ENCODE data around the gene RPA3.

RPA3 gene

DNA sequence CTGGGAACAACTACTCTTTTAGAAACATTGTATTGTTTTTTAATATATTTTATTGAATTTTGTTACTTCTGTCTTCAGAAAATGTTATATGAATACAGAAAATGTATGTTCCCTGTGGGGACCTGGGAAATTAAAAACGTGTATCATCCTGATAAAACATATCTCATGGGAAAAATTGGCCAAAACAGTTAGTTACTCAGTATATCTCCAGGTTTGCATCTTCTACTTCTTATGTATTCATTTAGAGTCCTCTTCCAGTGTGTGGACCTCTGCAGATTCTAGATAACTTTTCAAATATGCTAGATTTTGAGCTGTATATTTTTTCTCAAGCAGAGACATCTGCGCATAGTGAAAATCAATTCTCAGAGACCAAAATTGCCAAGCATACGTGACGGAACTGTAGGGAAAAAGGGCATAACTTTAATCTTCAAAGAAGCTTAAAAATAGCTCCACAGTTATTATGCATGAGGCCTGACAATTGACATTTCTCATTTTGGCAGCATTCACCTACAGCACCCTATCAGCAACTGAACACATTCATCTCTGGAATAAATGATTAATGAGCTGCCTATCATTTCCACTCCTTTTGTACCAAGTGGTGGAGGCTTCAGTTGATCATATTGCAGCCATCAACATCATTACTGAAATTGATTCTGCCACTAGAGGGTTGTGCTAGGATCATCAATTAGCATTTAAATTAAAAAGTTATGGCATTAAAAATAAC is 104.2 kb downstream of the RPA3 start:
- Histone ChIP-seq H3K9me3 (ENCODE audit: control insufficient read depth, low read depth, low read length) (no peaks in the 10 kb centered on the region), H3K9ac (ENCODE audit: low read length) (no peak overlapping the region), H3K4me3 (ENCODE audit: low read length) (no peak overlapping the region), H3K4me1 (ENCODE audit: control insufficient read depth, low read depth, low read length) (no peaks in the 10 kb centered on the region), H3K36me3 (ENCODE audit: control insufficient read depth, low read depth, low read length) (peaks cover 3% of the 10 kb centered on the region), H3K27me3 (ENCODE audit: control insufficient read depth, insufficient read depth, low read length) (no peaks in the 10 kb centered on the region), H3K27ac (ENCODE audit: low read length) (no peak overlapping the region)

DNA sequence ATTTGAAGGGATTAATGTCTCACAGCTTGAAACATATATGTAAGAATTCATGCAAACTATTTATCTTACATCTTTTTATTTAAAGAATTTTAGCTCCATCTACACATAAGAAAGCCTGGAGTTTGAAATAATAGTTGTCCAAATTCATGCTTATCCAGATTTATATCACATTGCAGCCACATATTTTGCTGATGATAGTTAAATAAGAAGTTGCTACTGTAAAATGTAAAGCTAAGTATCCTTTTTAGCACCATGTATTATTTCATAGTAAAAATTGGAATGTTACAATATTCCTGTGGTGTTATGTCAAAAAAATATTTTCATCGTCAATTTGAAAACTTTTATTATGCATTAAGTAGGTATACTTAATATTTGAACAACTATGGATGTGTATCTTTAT is 105.2 kb downstream of the RPA3 start:
- Histone ChIP-seq H3K4me3 (ENCODE audit: low read length) (no peak overlapping the region), H3K9ac (ENCODE audit: low read length) (no peak overlapping the region), H3K9me3 (ENCODE audit: control insufficient read depth, low read depth, low read length) (no peaks in the 10 kb centered on the region), H3K36me3 (ENCODE audit: control insufficient read depth, low read depth, low read length) (peaks cover 5% of the 10 kb centered on the region), H3K4me1 (ENCODE audit: control insufficient read depth, low read depth, low read length) (no peaks in the 10 kb centered on the region), H3K27me3 (ENCODE audit: control insufficient read depth, insufficient read depth, low read length) (no peaks in the 10 kb centered on the region), H3K27ac (ENCODE audit: low read length) (no peak overlapping the region)

DNA sequence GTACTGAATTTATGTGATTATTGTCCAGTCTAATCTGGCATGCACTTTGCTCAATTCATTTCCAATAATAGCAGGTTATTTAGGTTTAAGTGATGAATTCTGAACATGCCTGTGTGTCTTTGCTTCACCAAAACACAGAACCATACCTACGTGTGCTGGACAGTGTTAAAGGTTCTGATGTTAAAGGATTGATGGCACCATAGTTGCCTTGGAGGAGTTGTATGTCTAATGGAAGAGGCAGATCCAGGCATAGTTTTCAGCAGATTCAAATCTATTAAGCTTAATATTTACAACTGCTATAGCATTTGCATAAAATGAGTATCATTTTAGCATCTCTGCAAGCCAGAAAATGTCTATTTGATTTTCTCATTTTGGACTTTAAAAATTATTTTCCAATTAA is 105.9 kb downstream of the RPA3 start:
- no peak overlapping the region for H3K4me3 ChIP-seq (ENCODE audit: low read length)
- no peak overlapping the region for H3K9ac ChIP-seq (ENCODE audit: low read length)
- H3K4me1 ChIP-seq (ENCODE audit: control insufficient read depth, low read depth, low read length) = no peaks in the 10 kb centered on the region
- H3K9me3 ChIP-seq (ENCODE audit: control insufficient read depth, low read depth, low read length) = no peaks in the 10 kb centered on the region
- H3K36me3 ChIP-seq (ENCODE audit: control insufficient read depth, low read depth, low read length) = peaks cover 9% of the 10 kb centered on the region
- no peak overlapping the region for H3K27ac ChIP-seq (ENCODE audit: low read length)
- H3K27me3 ChIP-seq (ENCODE audit: control insufficient read depth, insufficient read depth, low read length) = no peaks in the 10 kb centered on the region

DNA sequence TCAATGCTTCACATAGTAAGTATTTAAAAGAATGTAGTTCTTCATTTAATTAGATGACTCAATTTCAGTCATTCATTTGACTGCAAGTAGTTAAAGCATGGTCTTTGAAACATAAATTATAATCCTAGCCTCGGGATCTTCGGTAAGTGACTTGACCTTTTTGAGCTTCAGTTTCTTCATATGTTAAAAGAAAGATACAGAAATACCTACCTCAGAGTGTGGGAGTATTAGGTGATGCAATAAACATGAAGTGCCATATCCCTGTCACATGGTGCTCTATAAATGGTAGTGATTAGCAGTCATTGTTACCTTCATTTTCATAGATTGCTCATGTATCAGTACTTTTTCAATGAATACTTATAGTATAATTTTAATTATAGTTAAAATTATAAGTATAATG is 109.1 kb downstream of the RPA3 start:
- H3K4me1 ChIP-seq (ENCODE audit: control insufficient read depth, low read depth, low read length) = no peaks in the 10 kb centered on the region
- H3K9ac ChIP-seq (ENCODE audit: low read length) = no peak overlapping the region
- no peak overlapping the region for H3K4me3 ChIP-seq (ENCODE audit: low read length)
- H3K27ac ChIP-seq (ENCODE audit: low read length) = no peak overlapping the region
- H3K27me3 ChIP-seq (ENCODE audit: control insufficient read depth, insufficient read depth, low read length) = no peaks in the 10 kb centered on the region
- H3K9me3 ChIP-seq (ENCODE audit: control insufficient read depth, low read depth, low read length) = no peaks in the 10 kb centered on the region
- peaks cover 23% of the 10 kb centered on the region for H3K36me3 ChIP-seq (ENCODE audit: control insufficient read depth, low read depth, low read length)

DNA sequence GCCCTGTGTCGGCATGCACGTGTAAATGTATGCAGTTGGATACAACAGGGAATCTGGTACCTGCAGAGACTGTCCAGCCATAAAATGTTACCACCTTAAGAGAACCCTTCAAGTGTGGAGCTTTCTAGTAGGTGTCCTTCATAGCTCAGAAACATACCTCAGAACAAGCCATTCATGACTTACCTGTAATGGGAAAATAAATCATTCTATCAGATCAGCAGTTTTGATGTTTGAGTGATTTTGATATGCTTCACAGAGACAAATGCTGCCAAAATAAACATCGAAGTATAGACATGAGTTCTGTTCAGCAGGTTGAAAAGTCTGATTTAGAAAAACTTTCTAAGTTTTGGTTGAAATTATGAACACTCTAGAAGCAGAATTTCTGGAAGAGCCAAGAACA is 111.4 kb downstream of the RPA3 start:
- Histone ChIP-seq H3K27me3 (ENCODE audit: control insufficient read depth, insufficient read depth, low read length) (no peaks in the 10 kb centered on the region), H3K4me1 (ENCODE audit: control insufficient read depth, low read depth, low read length) (no peaks in the 10 kb centered on the region), H3K27ac (ENCODE audit: low read length) (no peak overlapping the region), H3K9ac (ENCODE audit: low read length) (no peak overlapping the region), H3K36me3 (ENCODE audit: control insufficient read depth, low read depth, low read length) (peaks cover 23% of the 10 kb centered on the region), H3K9me3 (ENCODE audit: control insufficient read depth, low read depth, low read length) (no peaks in the 10 kb centered on the region), H3K4me3 (ENCODE audit: low read length) (no peak overlapping the region)

DNA sequence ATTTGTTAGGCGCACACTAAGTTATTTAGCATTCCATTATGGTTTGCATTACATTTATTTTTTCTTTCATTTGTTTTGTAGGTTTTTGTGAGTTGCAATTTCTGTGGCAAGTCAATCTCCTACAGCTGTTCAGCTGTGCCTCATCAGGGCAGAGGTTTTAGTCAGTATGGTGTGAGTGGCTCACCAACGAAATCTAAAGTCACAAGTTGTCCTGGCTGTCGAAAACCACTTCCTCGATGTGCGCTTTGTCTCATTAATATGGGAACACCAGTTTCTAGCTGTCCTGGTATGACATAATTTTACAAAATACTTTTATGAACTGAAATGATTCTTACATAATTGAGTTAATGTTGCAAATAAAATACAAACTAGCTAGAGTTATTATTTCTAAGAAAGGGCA is 122.2 kb downstream of the RPA3 start:
- no peaks in the 10 kb centered on the region for H3K4me1 ChIP-seq (ENCODE audit: control insufficient read depth, low read depth, low read length)
- H3K36me3 ChIP-seq (ENCODE audit: control insufficient read depth, low read depth, low read length) = peaks cover 35% of the 10 kb centered on the region
- H3K27ac ChIP-seq (ENCODE audit: low read length) = no peak overlapping the region
- H3K27me3 ChIP-seq (ENCODE audit: control insufficient read depth, insufficient read depth, low read length) = no peaks in the 10 kb centered on the region
- no peak overlapping the region for H3K9ac ChIP-seq (ENCODE audit: low read length)
- no peaks in the 10 kb centered on the region for H3K9me3 ChIP-seq (ENCODE audit: control insufficient read depth, low read depth, low read length)
- H3K4me3 ChIP-seq (ENCODE audit: low read length) = no peak overlapping the region

DNA sequence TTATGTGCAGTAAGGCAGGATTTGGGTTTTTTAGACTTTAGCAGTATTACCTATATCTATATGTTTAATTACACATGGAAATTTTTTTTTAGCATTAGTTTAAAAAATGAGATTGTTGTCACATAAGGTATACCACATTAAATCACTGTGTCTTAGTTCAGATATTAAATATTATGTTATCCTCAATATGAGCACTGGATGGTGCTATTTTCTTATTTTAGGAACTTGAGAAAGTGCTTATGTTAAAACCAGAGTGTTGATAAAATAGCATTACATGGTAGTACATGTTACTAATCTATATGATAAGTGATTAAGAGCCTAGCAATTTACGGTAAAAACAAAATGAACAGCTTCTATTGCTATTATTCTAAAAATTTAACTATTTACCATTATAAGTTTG is 123.0 kb downstream of the RPA3 start:
- H3K9ac ChIP-seq (ENCODE audit: low read length) = no peak overlapping the region
- H3K27ac ChIP-seq (ENCODE audit: low read length) = no peak overlapping the region
- H3K27me3 ChIP-seq (ENCODE audit: control insufficient read depth, insufficient read depth, low read length) = no peaks in the 10 kb centered on the region
- H3K9me3 ChIP-seq (ENCODE audit: control insufficient read depth, low read depth, low read length) = no peaks in the 10 kb centered on the region
- no peak overlapping the region for H3K4me3 ChIP-seq (ENCODE audit: low read length)
- no peaks in the 10 kb centered on the region for H3K4me1 ChIP-seq (ENCODE audit: control insufficient read depth, low read depth, low read length)
- H3K36me3 ChIP-seq (ENCODE audit: control insufficient read depth, low read depth, low read length) = peaks cover 40% of the 10 kb centered on the region

Measured in iPS-18a (cell line).